GM19023 (cell line): ENCODE measurements around the gene EFHC1.

Experiments
- ATAC-seq: cut with Tn5 transposase; IDR thresholded peaks from one replicate; pipeline ENCODE4 v1.9.1; 2021; ENCODE audit warnings: mild to moderate bottlenecking, moderate library complexity; ENCODE audit not compliant: unreplicated experiment

The EFHC1 gene

DNA sequence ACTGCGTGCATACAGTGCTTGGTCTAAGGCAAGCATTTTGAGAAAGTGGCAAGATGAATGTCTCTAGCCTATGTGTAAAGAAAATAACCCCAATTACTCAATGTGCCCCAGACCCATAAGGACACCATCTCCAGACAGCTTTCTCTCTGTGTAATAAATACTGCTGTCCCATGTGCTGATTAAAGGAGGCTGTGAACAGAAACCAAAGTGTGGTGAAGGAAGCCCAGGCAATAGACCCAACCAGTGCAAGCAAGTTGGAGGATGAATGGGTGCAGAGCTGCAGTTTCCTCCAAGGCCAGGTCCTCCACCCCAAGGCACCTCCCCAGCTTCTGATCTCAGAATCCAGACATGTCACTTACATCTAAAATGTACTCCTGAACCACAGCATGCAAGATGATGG, 96.1 kb downstream of the EFHC1 start:
- no peak for ATAC-seq

DNA sequence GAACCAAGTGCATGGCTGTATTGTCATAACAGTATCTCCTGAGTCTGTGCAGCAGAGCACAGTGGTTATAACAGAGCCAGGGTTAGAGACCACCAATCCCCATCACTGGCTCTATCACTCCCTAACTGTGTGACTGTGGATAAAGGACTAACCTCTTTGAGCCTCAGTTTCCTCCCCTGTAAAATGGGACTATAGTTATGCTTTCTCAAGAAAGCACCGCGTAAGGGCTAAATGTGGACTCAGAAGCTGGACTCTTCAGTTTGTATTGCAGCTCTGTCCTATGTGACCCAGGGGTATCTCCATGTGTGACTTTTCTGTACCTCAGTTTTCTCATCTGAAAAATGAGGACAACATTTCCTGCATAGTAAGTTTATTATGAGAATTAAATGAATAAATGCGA, 96.8 kb downstream of the EFHC1 start:
- no peak for ATAC-seq

DNA sequence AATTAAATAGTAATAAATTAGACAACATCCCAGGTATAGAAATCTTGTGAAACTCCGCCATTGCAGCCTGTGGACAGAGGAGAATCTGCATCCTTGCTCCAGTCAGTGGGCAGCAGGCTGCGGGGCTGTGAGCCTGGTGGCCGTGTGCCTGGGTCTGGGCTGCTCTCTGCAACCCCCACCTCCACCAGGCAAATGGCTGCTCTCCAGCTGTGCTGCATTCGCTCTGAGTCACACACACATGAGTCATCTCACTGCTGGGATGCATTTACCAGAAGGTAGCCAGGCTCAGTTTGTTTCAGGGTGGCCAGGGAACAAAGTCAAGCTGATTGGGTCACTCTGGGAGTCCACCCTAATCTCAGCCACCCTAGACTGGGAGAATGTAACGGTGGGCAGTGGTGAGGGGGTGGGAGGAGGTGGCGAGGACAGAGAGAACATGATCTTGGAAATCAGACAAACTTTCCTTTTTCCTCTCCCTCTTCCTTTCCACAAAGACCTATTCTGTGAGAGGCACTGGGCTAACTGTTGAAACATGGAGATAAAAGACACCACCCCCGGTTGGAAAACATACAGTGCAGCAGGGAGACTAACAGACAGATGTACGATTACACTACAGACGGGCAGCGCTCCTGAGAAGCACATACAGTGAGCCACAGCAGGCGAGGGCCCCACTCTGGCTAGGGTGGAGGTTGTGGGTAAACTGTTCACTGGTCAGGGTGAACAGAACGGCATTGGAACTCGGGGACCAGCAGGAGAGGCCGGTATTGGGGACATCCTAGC, 97.5 kb downstream of the EFHC1 start:
- ATAC-seq: peak; percentile 96

DNA sequence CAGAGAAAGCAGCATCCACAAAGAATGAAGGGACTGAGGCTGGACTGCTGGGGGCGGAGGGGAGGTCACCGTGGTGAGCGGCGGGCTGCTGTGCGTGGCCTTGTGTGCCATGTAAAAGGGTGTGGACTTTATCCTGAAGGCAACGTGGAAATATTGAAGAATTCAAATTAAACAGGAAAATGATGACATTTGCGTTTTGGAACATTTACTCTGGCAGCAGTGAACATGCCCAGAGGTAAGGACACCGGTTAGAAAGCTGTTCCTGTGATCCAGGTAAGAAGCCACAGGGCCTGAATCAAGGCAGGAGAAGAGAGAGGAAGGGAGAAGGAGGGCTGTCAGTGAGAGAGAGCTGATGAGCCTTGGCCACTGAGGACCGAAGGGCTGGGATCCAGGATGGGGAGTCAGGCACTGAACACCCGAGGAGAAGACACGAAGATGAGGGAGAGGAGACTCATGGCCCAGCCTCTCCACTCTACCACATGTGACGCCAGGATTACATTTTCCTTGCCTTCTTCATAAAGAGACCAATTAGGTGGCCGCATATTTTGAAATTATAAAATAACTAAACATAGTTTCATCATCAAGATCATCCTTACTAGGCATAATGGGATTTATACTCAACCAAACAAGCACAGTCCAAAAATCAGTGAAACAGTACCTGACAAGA, 98.3 kb downstream of the EFHC1 start:
- no peak for ATAC-seq

DNA sequence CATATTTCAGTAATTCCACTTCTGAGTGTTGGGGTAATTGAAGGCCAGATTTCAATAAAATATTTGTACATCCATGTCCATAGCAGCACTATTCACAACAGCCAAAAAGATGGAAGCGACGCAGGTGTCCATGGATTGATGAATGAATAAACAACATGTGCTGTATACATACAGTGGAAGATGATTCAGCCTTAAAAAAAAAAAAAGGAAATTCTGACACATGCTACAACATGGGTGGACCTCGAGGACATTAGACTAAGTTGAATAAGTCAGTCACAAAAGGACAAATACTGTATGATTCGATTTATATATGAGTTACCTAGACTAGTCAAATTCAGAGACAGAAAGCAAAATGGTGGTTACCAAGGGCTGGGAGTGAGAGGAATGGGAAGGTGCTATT, 99.5 kb downstream of the EFHC1 start:
- no peak for ATAC-seq

DNA sequence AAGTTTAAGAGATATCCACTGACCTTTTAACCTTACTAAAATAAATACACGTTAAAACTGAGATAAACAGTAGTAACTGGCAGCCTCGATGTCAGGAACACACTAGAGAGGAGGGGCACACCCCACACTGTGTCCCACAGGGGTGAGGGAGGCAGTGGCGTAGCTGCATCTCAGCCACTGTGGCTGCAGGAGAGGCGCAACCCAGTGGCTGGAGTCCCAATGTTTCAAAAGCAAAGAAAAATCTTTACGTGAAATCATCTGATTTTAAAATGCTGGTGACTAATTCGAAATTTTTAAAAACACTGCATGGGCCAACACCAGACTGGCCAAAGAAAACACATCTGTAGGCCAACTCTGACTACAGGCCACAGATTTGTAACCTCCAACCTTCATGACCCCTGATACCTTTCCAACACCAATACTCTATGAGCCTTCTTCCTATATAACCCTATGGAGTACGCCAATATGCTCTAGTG, 102.0 kb downstream of the EFHC1 start:
- ATAC-seq: no peak

DNA sequence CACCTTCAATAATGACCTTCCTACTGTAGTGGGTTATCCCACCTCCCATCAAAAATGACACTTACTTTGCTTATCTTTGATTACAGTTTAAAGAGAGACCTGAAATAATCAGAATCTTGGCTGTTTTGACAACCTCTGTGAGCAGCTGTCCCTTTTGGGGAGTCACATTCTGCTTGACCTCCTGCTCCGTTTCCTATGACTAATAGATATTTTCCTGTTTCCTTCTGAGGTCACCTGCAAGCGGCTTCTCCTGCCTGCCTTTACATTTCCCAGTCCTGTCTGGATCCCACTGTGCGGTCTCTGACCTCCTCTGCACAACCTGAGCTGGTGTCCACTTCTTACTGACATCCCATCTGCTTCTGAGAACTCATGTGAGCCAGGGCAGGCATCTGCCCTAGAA, 102.5 kb downstream of the EFHC1 start:
- no peak for ATAC-seq

DNA sequence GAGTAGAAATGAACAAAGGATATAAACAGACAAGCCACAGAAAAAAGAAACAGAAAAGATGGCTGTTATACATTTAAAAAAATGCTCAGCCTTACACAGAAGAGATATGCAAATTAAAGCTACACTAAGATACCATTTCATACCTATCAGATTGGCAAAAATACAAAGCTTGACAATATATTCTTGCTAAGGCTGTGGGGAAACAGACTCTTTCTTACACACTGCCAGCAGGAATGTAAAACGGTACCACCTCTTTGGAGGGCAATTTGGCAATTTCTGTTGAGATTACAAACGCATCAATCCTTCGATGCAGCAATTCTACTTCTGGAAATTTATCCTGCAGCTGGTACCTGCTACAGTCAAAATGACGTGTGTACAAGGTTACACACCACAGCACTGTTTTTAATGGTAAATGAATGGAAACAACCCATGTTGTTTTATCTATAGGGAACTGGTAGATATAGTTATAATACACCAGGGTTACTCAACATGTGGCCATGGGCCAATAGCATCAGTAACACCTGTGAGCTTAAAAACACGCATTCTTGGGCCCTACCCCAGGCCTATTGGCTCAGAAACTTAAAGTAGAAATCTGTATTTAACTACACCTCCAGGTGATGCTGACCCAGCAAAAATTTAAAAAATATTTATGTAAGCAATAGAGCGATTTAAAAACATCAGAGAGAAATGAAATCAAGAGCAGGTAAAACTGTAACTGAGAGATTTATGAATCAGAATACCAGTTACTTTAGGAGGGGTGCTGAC, 103.4 kb downstream of the EFHC1 start:
- no peak for ATAC-seq

DNA sequence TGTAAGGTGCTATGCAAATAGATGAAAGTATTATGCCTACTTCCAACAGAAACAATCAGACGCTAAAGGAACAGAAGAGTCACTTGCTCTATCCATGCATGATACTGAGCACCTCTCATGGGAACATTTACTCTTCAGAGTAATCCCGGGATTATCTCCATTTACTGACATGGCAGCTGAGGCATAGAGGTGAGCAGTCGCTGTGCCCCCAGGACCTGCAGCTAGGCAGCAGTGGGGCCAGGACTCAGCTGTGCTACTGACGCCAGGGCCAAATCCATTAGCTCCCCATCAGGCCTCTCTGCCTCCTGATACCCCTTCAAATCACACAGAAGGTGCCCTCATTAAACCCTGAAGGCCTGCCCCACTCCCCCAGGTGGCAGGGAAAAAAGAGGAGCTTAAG, 104.8 kb downstream of the EFHC1 start:
- no peak for ATAC-seq

DNA sequence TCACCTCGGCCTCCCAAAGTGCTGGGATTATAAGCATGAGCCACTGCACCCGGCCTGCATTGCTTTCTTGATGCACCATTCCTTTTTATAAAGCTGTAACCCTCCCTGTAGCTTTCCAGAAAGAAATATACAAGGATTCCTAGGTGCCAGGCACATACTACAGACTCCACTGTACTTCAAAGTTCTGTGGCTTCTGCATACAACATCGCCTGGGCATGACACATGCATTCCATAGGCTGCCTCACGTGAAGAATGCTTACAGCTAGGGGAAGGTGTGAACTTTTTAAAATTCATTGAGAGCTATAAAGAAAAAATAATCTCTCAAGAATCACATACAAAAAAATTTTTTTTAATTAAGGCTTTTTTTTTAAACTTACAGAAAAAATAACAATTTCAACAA, 106.5 kb downstream of the EFHC1 start:
- ATAC-seq: no peak

DNA sequence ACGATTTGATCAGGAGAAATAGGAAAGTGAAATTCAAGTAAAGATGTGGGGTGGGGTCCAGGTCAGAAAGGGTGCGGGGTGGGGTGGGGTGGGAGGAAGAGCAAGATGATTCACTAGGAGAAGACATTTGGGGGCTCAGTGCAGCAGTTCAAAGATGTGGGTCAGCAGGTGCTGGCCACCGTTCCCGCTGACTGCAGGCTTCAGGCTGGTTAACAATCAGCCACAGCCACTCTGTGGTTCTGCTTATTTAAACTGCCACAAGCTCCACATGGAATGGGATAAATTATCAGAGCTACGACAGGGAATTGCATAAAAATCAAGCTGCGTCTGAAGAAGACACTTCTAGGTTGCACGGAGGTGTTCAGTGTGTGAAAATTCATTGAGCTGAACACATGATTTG, 107.3 kb downstream of the EFHC1 start:
- no peak for ATAC-seq

DNA sequence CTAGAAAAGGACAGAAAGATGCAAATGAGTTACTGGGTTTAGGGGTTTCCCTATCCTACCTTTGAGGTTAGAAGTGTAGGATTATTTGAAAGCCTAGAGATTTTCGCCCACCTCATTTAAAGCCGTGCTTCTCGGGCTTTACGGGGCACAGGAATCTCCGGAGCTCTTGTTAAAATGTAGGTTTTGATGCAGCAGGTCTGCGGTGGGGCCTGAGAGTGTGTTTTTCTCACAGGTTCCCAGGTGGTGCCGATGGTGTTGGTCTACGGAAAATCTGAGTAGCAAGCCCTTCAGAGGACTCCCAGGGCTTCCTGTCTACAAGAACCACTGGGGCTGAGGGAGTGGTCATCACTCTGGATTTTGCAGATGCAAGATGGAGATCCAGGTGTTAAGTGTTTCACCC, 109.2 kb downstream of the EFHC1 start:
- peak; percentile 59 for ATAC-seq

DNA sequence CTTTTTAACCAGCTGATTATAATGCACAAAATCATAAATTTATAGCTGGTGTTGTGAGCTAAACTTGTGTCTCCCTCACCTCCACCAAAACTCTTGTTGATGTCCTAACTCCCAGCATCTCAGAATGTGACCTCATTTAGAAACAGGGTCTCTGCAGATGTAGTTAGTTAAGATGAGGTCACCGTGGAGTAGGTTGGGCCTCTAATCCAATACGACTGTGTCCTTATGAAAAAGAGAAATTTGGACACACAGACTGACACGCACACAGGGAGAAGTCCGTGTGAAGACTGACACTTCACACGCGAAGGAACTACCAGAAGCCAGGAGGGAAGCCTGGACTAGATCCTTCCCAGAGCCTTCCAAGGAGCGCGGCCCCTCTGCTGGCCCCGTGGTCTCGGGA, 110.2 kb downstream of the EFHC1 start:
- no peak for ATAC-seq

DNA sequence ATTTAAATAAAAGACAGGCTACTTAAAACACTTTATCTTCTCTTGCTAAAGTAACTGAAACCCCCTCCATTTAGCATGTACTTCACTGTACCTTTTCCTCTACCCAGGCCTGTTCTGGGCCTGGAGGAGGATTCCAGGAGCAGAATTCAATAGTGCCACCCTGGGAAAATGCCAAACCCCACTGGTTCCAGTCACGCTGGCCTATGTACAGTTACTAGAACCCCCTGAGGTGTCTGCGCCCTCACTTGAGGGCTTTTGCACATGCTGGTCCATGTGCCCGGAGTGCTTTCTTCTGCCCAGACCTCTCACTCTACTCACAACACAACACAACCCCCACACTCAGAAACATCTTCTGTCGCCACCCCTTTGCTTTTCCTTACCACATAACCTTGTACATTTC, 111.3 kb downstream of the EFHC1 start:
- no peak for ATAC-seq

DNA sequence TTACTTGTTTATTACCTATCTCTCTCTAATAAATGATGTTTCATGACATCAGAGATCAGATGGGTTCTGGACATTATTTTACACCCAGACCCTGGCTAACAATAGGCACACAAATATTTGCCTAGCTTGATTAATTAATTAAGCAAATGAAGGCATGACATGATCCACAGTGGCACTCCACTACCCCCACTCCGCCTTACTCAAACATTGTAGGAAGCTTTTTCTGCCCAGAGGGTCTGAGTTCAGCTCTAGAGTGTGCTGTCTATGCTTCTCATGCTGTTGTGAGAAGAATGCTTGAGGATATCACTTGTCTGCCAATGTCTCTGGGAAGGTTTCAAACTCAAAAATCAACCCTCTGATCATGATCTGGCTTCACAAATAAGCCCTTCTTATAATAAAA, 111.7 kb downstream of the EFHC1 start:
- no peak for ATAC-seq

DNA sequence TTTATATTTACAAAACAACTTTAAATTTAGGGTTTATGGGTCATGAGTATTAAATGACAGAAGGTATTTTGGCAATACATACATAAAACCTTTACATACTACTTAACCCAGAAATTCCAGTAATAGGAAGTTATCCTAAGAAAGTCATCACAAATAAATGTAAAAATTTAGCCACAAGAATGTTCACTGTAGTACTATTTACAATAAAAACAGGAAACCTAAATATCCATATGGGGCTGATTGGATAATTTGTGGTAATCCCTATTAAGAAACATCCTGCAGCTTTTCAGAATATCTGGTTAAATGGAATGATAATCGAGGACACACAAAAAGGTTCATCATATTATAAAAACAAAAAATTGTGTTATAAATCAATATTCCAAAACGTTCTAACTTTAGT, 112.3 kb downstream of the EFHC1 start:
- no peak for ATAC-seq

DNA sequence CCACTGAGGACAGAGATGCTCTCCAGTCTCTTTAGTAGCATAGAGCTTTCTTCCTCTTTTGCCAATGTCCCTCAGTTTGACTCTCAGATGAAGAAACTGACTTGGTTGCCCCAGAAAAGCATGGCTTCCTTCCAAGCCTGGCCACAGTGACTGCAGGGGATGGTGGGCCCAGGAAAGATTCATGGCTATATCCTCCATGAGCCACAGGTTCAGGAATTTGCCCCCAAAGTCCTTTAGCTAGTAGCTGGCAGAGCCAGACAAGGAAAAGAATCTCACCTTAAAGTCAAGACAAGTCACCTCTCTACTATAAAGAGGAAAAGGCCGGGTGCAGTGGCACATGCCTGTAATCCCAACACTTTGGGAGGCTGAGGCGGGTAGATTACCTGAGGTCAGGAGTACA, 113.3 kb downstream of the EFHC1 start:
- ATAC-seq: no peak

DNA sequence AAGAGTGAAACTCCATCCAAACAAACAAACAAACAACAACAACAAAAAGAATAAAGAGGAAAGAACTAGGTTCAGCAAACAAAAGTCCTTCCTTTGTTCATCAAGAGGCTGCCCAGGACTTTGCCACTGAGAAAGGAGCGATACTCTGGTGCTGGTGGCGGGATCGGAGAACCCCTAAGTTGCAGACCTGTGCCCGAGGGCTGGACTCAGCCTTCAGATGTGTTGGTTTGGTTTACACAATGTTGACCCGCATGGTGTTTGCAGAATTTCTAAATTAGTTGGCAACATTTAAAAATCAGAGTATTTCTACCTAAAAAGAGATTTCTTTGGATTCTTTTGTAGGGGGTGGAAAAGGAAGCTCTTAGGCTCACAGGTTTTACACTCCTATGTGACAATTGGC, 114.2 kb downstream of the EFHC1 start:
- no peak for ATAC-seq

DNA sequence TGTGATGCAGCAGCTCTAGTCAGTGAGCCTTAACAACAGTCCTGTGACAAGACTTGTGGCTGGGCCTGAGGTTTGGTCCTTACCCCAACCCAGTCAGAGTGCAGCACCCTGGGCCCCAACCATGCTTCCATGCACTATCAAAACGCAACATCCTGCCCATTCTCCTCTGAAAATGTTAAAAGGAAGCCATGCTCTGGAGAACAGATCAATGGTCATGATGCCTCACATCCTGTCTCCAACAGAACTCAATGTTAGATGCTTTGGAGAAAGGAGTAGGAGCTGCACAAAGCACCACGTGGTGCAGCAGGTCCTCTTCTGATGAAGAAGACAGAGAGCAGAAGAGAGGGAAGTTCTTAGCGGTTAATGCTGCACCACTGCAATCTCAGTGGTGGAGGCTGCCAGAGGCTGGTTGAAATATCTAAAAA, 114.8 kb downstream of the EFHC1 start:
- peak; percentile 33 for ATAC-seq

DNA sequence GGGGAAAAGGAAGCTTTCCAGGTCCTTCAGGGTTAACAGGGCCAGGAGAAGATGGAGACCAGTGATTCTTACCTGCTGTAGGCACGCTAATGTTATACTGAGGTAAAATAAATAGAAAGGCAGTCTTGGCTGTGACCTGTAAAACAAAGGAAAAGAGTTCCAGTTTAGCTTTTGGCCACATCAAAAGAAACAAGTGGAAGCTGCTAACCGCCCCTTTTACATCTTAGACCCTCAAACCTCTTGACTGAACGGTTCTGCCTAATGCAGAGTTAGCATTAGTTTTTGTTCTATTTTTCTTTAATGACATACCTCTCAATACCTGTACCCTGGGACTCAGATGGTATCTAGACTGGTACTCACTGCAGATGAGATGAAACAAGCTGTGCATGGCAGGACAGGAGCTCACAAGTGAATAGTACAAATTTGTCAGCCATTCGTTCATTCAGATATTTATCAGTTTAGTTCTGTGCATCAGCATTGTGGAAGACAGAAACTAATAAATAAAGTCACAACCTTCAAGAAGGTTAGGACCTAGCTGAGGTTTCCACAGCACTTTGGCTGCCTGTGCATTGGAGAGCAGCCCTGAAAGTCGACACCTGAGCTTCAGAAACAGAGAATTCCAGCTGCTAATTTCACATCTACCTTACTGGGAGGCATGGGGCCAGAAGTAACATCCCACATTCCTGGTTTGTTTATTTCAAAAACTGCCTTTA, 115.7 kb downstream of the EFHC1 start:
- ATAC-seq: peak; percentile 0

DNA sequence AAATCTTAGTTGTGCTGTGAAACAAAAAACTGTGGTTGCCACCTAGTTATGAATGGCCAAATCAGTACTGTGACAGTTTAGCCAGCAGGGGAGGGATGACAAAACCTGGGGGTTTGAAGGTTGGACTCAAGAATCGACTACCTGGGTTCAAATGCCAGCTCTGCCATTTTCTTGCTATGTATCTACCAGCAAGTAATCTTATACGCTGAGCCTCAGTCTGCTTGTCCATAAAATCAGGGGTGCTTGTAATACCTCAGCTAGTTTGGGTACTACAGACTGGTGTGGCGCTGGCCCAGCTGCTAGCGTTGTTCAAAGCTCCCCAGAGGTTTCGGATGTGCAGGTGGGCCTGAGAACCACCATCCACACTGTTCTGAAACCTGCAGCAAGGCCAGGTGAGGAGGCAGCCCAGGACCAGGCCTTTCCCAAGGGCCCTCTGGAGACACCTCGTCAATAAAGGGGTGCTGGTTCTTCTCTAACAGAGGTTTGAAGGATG, 116.3 kb downstream of the EFHC1 start:
- peak; percentile 39 for ATAC-seq
